Nephron progenitor cell (in vitro differentiated cells): Measurements from ENCODE around the gene C12orf50.

Source experiments
- DNase-seq: peaks from one replicate; pipeline ENCODE4 v3.0.0; 2021
- H3K27ac Mint-ChIP-seq: 2 replicates; pipeline ENCODE4 v1.8.0; 2021; ENCODE audit warnings: mild to moderate bottlenecking, moderate library complexity, mixed read lengths
- H3K27me3 Mint-ChIP-seq: 2 replicates; pipeline ENCODE4 v1.8.0; 2021; ENCODE audit warnings: mild to moderate bottlenecking, low read depth, mixed read lengths; ENCODE audit not compliant: poor library complexity
- H3K36me3 Mint-ChIP-seq: 2 replicates; pipeline ENCODE4 v1.8.0; 2021; ENCODE audit warnings: low read depth, mixed read lengths
- H3K4me1 Mint-ChIP-seq: 2 replicates; pipeline ENCODE4 v1.8.0; 2021; ENCODE audit warnings: mixed read lengths
- H3K4me3 Mint-ChIP-seq: 2 replicates; pipeline ENCODE4 v1.8.0; 2021; ENCODE audit warnings: mild to moderate bottlenecking, moderate library complexity, mixed read lengths
- H3K9me3 Mint-ChIP-seq: 2 replicates; pipeline ENCODE4 v1.8.0; 2021; ENCODE audit warnings: mild to moderate bottlenecking, moderate library complexity, mixed read lengths
- TF ChIP-seq, protein P1 (sequence below): fragments of 200-600 bp; sonication (generic); IDR thresholded peaks from 2 replicates; pipeline ENCODE4 v1.5.0; 2021; ENCODE audit warnings: antibody characterized with exemption

The C12orf50 gene, protein sequence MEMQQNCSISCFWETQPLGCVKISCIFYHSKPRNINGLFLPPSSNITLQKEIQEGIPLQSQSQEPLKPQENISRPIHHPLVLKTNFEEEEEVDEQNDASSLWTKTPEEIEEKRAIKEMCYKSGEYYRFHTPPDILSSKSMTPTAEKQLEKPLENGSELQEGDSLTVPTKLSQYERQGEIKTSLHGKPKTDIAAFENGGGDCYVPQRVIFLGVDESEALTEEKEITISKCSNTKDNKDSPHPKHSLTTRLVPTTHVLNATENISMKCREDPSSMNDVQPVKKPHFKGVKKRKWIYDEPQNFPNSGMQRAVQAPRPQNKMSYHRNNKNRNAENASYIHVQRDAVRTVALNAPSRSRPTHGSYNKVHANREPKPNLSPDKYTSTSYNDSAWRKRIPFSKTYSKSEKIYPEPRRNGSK

DNA sequence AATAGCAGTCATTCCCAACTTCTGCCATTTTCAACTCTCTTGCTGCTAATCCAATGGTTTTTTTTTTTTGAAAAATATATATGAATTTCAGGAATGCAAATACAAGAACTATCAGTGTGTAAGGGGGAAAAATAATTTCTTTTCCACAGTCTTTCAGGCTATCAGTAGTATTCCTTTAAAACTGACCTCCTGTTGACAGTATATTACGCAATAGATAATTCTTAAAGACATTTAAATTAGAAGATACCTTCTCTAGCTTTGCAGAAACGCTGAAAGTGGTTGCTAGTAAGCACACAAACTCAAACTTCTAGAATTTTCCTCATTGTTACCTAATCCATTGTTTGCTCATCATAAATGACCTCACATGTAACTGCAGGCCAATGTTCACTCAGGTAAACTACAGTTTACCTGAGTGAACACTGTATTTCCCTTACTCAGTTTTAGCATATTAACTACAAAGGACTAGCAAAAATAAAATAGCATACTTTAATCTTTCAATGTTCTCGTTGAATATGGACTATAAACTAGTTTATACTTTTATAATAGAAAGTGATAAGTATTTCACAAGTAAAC, at the start of gene C12orf50:
Gene C12orf50 (minus strand): TSS at position 309 of the 573 bp plus-strand sequence. CDS start 2,439 bp downstream, outside the sequence.
- H3K4me1 Mint-ChIP-seq: no peaks in the 10 kb centered on the region
- peaks cover 8% of the 10 kb centered on the region for H3K36me3 Mint-ChIP-seq
- H3K9me3 Mint-ChIP-seq: peaks cover 12% of the 10 kb centered on the region
- DNase-seq: no peak
- no peak within 1 kb of the TSS for H3K4me3 Mint-ChIP-seq
- H3K27me3 Mint-ChIP-seq: peaks cover 5% of the 10 kb centered on the region
- no peak within 1 kb of the TSS for H3K27ac Mint-ChIP-seq
- TF ChIP-seq, protein P1, sequence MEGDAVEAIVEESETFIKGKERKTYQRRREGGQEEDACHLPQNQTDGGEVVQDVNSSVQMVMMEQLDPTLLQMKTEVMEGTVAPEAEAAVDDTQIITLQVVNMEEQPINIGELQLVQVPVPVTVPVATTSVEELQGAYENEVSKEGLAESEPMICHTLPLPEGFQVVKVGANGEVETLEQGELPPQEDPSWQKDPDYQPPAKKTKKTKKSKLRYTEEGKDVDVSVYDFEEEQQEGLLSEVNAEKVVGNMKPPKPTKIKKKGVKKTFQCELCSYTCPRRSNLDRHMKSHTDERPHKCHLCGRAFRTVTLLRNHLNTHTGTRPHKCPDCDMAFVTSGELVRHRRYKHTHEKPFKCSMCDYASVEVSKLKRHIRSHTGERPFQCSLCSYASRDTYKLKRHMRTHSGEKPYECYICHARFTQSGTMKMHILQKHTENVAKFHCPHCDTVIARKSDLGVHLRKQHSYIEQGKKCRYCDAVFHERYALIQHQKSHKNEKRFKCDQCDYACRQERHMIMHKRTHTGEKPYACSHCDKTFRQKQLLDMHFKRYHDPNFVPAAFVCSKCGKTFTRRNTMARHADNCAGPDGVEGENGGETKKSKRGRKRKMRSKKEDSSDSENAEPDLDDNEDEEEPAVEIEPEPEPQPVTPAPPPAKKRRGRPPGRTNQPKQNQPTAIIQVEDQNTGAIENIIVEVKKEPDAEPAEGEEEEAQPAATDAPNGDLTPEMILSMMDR: no peak

DNA sequence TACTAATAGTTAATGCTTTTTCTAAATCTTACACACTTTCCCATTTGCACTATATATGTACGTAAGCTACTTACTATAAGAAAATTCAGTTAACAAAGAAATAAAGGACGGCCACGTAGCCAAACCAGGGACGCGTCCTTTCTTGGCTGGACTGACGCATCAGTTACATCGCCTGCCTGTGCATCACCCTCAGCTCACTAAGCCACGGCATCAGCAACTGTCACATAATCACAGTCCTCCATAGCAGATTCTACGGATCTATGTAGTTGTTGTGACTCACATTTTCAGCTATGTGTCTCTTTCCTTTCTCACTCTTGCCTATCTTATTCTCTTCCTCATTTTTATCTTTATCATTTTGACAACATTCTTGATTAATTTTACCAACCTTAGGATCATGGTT, 38.1 kb upstream of the C12orf50 start:
- Mint-ChIP-seq H3K9me3 (no peaks in the 10 kb centered on the region), H3K36me3 (peaks cover 32% of the 10 kb centered on the region), H3K27ac (no peak overlapping the region), H3K4me1 (no peaks in the 10 kb centered on the region), H3K27me3 (no peaks in the 10 kb centered on the region), H3K4me3 (no peak overlapping the region)
- TF ChIP-seq, protein P1: no peak
- DNase-seq: no peak

DNA sequence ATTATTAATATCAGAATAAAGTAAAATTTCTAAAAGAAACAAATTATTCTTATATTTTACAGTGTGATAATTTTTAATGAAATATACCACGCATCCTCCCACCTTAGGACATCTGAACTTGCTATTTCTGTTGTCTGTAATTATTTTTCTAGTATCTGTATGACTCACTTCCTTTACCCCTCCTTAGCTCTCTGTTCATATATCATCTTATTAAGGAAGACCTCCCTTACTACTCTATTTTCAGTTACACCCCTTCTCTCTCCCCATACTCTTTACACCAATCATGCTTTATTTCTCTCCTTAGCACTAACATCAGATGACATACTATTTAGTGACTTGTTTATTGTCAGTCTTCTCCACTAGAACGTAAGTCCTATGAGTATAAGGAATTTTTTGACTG, 34.2 kb upstream of the C12orf50 start:
- no peak for DNase-seq
- H3K4me3 Mint-ChIP-seq: no peak overlapping the region
- no peaks in the 10 kb centered on the region for H3K27me3 Mint-ChIP-seq
- no peaks in the 10 kb centered on the region for H3K9me3 Mint-ChIP-seq
- TF ChIP-seq, protein P1: no peak
- H3K27ac Mint-ChIP-seq: no peak overlapping the region
- H3K36me3 Mint-ChIP-seq: peaks cover 41% of the 10 kb centered on the region
- H3K4me1 Mint-ChIP-seq: no peaks in the 10 kb centered on the region

DNA sequence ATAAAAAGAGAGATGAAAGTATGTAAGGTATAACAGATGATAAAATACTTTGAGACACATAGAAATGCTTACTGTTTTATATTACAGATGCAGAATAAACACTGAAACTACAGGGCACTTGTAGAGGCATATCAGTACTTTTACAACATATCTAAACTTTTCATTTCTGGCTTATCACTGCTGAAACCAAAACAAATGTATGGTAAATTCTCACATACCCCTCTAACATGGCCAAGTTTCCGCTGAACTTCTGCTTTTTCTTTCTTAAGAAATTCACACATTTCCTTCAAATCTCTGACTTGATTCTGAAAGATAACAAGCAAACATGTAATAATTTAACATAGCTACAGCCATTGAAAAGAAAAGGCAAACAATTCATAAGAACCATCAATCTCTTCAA, 33.3 kb upstream of the C12orf50 start:
- no peak overlapping the region for H3K4me3 Mint-ChIP-seq
- no peak overlapping the region for H3K27ac Mint-ChIP-seq
- no peaks in the 10 kb centered on the region for H3K4me1 Mint-ChIP-seq

DNA sequence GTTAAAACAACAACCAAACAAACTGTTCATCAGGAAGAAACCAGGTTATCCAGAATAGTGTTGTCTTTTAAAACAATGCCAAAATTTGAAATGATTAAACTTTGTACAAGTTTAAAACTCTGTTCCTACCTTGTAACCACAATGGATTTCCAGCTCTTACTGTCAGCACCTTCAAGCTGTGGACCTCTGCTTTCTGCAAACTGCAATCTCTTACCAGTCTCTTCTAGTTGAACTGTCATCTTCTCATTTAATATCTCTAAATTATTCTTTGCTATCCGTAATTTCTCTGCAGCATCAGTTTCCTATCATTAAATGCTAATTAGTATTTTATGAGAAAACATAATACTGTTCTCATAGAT, 29.5 kb upstream of the C12orf50 start:
- Mint-ChIP-seq H3K27ac (no peak overlapping the region), H3K9me3 (no peaks in the 10 kb centered on the region), H3K36me3 (peaks cover 57% of the 10 kb centered on the region), H3K4me1 (no peaks in the 10 kb centered on the region), H3K4me3 (no peak overlapping the region), H3K27me3 (no peaks in the 10 kb centered on the region)
- TF ChIP-seq, protein P1: no peak
- no peak for DNase-seq

More for the DNA sequence above, 33.3 kb upstream of the C12orf50 start:
- no peaks in the 10 kb centered on the region for H3K9me3 Mint-ChIP-seq
- H3K27me3 Mint-ChIP-seq: no peaks in the 10 kb centered on the region
- DNase-seq: no peak
- TF ChIP-seq, protein P1: no peak
- peaks cover 47% of the 10 kb centered on the region for H3K36me3 Mint-ChIP-seq
